Glutamatergic neuron (in vitro differentiated cells): ENCODE results near the gene PCIF1. TPM values are rescaled to one million over a fixed set of nuclear protein-coding genes. Genes with fewer than 3 reads are reported as not detected.

ENCODE experiments used
- DNase-seq: peaks from one replicate; pipeline ENCODE4 v3.0.0; 2022
- H3K27ac Mint-ChIP-seq: one replicate; pipeline ENCODE4 v1.8.0; 2020; ENCODE audit warnings: mild to moderate bottlenecking, mixed read lengths, inconsistent platforms; ENCODE audit not compliant: unreplicated experiment
- H3K27me3 Mint-ChIP-seq: one replicate; pipeline ENCODE4 v1.8.0; 2020; ENCODE audit warnings: mild to moderate bottlenecking, moderate library complexity, mixed read lengths, inconsistent platforms; ENCODE audit not compliant: unreplicated experiment
- H3K36me3 Mint-ChIP-seq: one replicate; pipeline ENCODE4 v1.8.0; 2020; ENCODE audit warnings: mild to moderate bottlenecking, mixed read lengths, inconsistent platforms; ENCODE audit not compliant: unreplicated experiment
- H3K4me1 Mint-ChIP-seq: one replicate; pipeline ENCODE4 v1.8.0; 2020; ENCODE audit warnings: mild to moderate bottlenecking, low read depth, mixed read lengths, inconsistent platforms; ENCODE audit not compliant: unreplicated experiment
- H3K4me3 Mint-ChIP-seq: one replicate; pipeline ENCODE4 v1.8.0; 2020; ENCODE audit warnings: mild to moderate bottlenecking, mixed read lengths, inconsistent platforms; ENCODE audit not compliant: unreplicated experiment
- H3K9me3 Mint-ChIP-seq: one replicate; pipeline ENCODE4 v1.8.0; 2020; ENCODE audit warnings: mild to moderate bottlenecking, moderate library complexity, mixed read lengths, inconsistent platforms; ENCODE audit not compliant: unreplicated experiment
- CTCF ChIP-seq: fragments of 200-600 bp; sonication (generic); IDR thresholded peaks from one replicate; pipeline ENCODE4 v1.5.0; 2021; ENCODE audit not compliant: partially characterized antibody, unreplicated experiment
- total RNA-seq: library from RNA; stranded (reverse); fragmentation: NEBNext Ultra II Directional; extraction: Animal tissue kit (Norgen Biotek cat#: 25700); gene quantifications from one replicate; pipeline ENCODE4 v1.2.1, GENCODE V29; 2021; ENCODE audit not compliant: unreplicated experiment

The PCIF1 gene
- total RNA-seq, 1 donor from 2014 or later: 37.6 TPM

GRCh38 chr20:45934046-45934585, 367 bp upstream of the PCIF1 start:
- H3K4me3 Mint-ChIP-seq: peak overlapping the region; percentile 99
- peaks cover 11% of the 10 kb centered on the region for H3K9me3 Mint-ChIP-seq
- H3K27me3 Mint-ChIP-seq: peaks cover 13% of the 10 kb centered on the region
- no peak for TF ChIP-seq CTCF
- H3K36me3 Mint-ChIP-seq: no peaks in the 10 kb centered on the region
- peak; percentile 90 for DNase-seq
- H3K4me1 Mint-ChIP-seq: peaks cover 12% of the 10 kb centered on the region
- peak overlapping the region; percentile 100 for H3K27ac Mint-ChIP-seq

GRCh38 chr20:45935416-45936046, 1.0 kb downstream of the PCIF1 start:
- H3K36me3 Mint-ChIP-seq: no peaks in the 10 kb centered on the region
- H3K27ac Mint-ChIP-seq: peak overlapping the region; percentile 94
- peaks cover 13% of the 10 kb centered on the region for H3K27me3 Mint-ChIP-seq
- DNase-seq: no peak
- peaks cover 11% of the 10 kb centered on the region for H3K9me3 Mint-ChIP-seq
- TF ChIP-seq CTCF: no peak
- H3K4me1 Mint-ChIP-seq: peaks cover 12% of the 10 kb centered on the region
- peak overlapping the region; percentile 92 for H3K4me3 Mint-ChIP-seq

DNA sequence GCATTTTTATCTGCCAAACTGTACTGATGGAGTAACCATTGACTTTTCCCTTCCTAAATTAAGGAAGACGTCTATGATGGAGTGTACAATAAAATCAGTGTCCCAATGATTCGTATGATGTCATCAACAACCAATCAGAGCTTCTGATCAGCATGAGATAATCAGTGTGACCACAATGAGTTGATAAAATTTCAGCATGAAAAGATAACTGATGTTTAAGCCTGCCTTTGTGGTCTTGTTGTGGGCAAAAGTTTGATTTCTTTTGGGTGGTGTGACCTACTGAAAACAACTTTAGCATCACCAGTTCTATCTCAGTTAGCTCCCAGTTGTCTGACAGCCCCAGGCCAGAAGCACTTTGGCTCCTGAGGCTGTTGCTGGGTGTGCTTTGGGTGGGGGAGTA, 3.3 kb downstream of the PCIF1 start:
- Mint-ChIP-seq H3K27ac (no peak overlapping the region), H3K4me1 (peaks cover 12% of the 10 kb centered on the region), H3K36me3 (no peaks in the 10 kb centered on the region), H3K27me3 (peaks cover 13% of the 10 kb centered on the region), H3K4me3 (no peak overlapping the region), H3K9me3 (peaks cover 11% of the 10 kb centered on the region)
- TF ChIP-seq CTCF: no peak
- DNase-seq: no peak

GRCh38 chr20:45938727-45939438, 4.4 kb downstream of the PCIF1 start:
- no peak for DNase-seq
- no peak for TF ChIP-seq CTCF
- Mint-ChIP-seq H3K27ac (no peak overlapping the region), H3K4me3 (no peak overlapping the region), H3K4me1 (peaks cover 8% of the 10 kb centered on the region), H3K9me3 (peaks cover 7% of the 10 kb centered on the region), H3K27me3 (peaks cover 9% of the 10 kb centered on the region), H3K36me3 (no peaks in the 10 kb centered on the region)

DNA sequence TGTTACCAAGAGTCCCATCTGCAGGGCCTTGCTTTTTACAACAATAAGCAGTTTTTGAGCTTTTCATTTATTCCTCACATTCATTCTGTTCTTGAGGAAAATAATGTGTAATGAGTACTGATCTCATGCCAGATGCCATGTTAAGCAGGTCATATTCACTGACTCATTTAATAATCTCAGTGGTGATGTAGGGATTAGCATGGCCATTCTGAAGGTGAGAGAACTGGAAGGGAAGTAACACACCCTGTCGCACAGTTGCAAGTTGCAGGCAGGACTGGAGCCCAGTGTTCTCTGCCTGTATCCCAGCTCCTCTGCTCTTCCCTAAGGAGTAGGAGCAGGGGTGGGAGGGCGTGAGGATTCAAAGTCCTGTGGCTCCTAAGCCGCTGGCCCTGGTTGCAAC, 5.6 kb downstream of the PCIF1 start:
- Mint-ChIP-seq H3K9me3 (peaks cover 3% of the 10 kb centered on the region), H3K27ac (no peak overlapping the region), H3K36me3 (no peaks in the 10 kb centered on the region), H3K4me3 (no peak overlapping the region), H3K4me1 (peaks cover 8% of the 10 kb centered on the region), H3K27me3 (peaks cover 5% of the 10 kb centered on the region)
- TF ChIP-seq CTCF: no peak
- no peak for DNase-seq
